ENCODE measurements around the gene CPT2. TPM values are rescaled to one million over a fixed set of nuclear protein-coding genes. Genes with fewer than 3 reads are reported as not detected.

The CPT2 gene
- total and polyA plus RNA-seq, 9 of the 15 experiments (the other 6 are each of a cell fraction or from before 2014, with no cell fraction given) = 7.6 to 25.1 (median 16.8) TPM

- no peak for TF ChIP-seq NCOA2 (IDR thresholded peaks at IDR 0.05; ENCODE audit: partially characterized antibody in 2 of 2)
- TF ChIP-seq RNF219 (CRISPR knock-in tag; IDR thresholded peaks at IDR 0.05) = no peak
- TF ChIP-seq DLX4 (CRISPR knock-in tag; IDR thresholded peaks at IDR 0.05) = no peak
- peak; percentile 99 for TF ChIP-seq ETV1 (tag; conservative IDR thresholded peaks at IDR 0.05; ENCODE audit: low read depth)
- TF ChIP-seq USF2 (CRISPR knock-in tag; IDR thresholded peaks at IDR 0.05) = no peak
- peak; percentile 84; the same call in 1 of the 2 replicates for TF ChIP-seq MBD2 (IDR thresholded peaks at IDR 0.05; ENCODE audit: borderline replicate concordance, low read depth)
- TF ChIP-seq NCOA4 (IDR thresholded peaks at IDR 0.05; ENCODE audit: partially characterized antibody) = no peak
- TF ChIP-seq ZNF655 (CRISPR knock-in tag; IDR thresholded peaks at IDR 0.05) = no peak
- peak; percentile 79; the same call in 1 of the 2 replicates for TF ChIP-seq TCF7 (IDR thresholded peaks at IDR 0.05; ENCODE audit: borderline replicate concordance)
- TF ChIP-seq POLR2AphosphoS2 (IDR thresholded peaks at IDR 0.05; ENCODE audit: low read length) = peak; percentile 61; the same call in 1 of the 2 replicates
- peak in 1 of 2 experiments; percentile 22; a peak in 1 of 4 replicates for TF ChIP-seq RCOR1 (IDR thresholded peaks at IDR 0.05; ENCODE audit: borderline replicate concordance in 1 of 2, low read depth in 2 of 2, low read length in 2 of 2)
- peak; percentile 36; the same call in 1 of the 2 replicates for TF ChIP-seq DMBX1 (CRISPR knock-in tag; IDR thresholded peaks at IDR 0.05; ENCODE audit: borderline replicate concordance)
- TF ChIP-seq NFIC (IDR thresholded peaks at IDR 0.05) = peak; percentile 34
- peak; percentile 99 for TF ChIP-seq C11orf30 (IDR thresholded peaks at IDR 0.05; ENCODE audit: low read depth)
- TF ChIP-seq CTCF (IDR thresholded peaks at IDR 0.05 in 2 of 3, conservative IDR thresholded peaks at IDR 0.05 in 1 of 3; ENCODE audit: insufficient read depth in 2 of 3, low read depth in 1 of 3, low read length in 3 of 3) = 0 out of 6 replicates have a peak, but pooled peaks of 1 of the 3 experiments have one; percentile 0
- peak; percentile 94 to 96 for TF ChIP-seq FOXK2 (conservative IDR thresholded peaks at IDR 0.05 in 1 of 2, IDR thresholded peaks at IDR 0.05 in 1 of 2; ENCODE audit: low read depth in 2 of 2)
- TF ChIP-seq GABPA (tag; conservative IDR thresholded peaks at IDR 0.05; ENCODE audit: low read depth) = peak; percentile 98
- no peak for TF ChIP-seq MLX (CRISPR knock-in tag; conservative IDR thresholded peaks at IDR 0.05)
Observed at GRCh38 chr1:53238197-53239155, 41.9 kb downstream of the CPT2 start, which contains the start of gene MAGOH (continued).
